IMR-90 (cell line): ENCODE results near the gene CD8B2. TPM values are rescaled to one million over a fixed set of nuclear protein-coding genes. Genes with fewer than 3 reads are reported as not detected.

Experiments
- ATAC-seq: fragments of 200-7000 bp; cut with Tn5 transposase; 2 replicates; pipeline ENCODE4 v1.9.1; 2020; ENCODE audit warnings: low read depth, mild to moderate bottlenecking, moderate library complexity
- BruUV-seq: library from RNA; stranded (reverse); fragments of 400-500 nt; replicated peaks from 2 replicates; lab custom pipeline; 2021; lab: Mats Ljungman, UMichigan
- CTCF ChIA-PET: fragments of 300-600 bp; formaldehyde crosslinking; extraction: SDS; loops from one replicate; lab custom pipeline; 2021; ENCODE audit warnings: antibody characterized with exemption; lab: Yijun Ruan, JAX
- POLR2A ChIA-PET: fragments of 300-600 bp; sonication (Branson Sonifier 250); formaldehyde crosslinking; loops from one replicate; lab custom pipeline; 2022; ENCODE audit warnings: antibody characterized with exemption; ENCODE audit not compliant: unreplicated experiment; lab: Charles Lee
- DNase-seq: peaks from one replicate; pipeline ENCODE4 v3.0.0; 2013
- H2AFZ ChIP-seq: replicated peaks from 2 replicates; pipeline ENCODE3; 2013; ENCODE audit warnings: low read length, mild to moderate bottlenecking; ENCODE audit not compliant: poor library complexity
- H2AK5ac ChIP-seq: 2 replicates; pipeline ENCODE4 v1.6.1; 2013; ENCODE audit warnings: low read depth, low read length, inconsistent platforms
- H2AK9ac ChIP-seq: replicated peaks from 2 replicates; pipeline ENCODE3; 2013; ENCODE audit warnings: mild to moderate bottlenecking, low read depth, low read length, moderate library complexity; ENCODE audit not compliant: poor library complexity
- H2BK120ac ChIP-seq: 2 replicates; pipeline ENCODE4 v1.6.1; 2013; ENCODE audit warnings: low read depth, low read length, inconsistent platforms
- H2BK15ac ChIP-seq: 3 replicates; pipeline ENCODE4 v1.6.1; 2013; ENCODE audit warnings: low read depth, low read length, inconsistent platforms
- H2BK20ac ChIP-seq: 2 replicates; pipeline ENCODE4 v1.6.1; 2013; ENCODE audit warnings: low read depth, mild to moderate bottlenecking, inconsistent platforms, low read length, moderate library complexity
- H2BK5ac ChIP-seq: 2 replicates; pipeline ENCODE4 v1.6.1; 2013; ENCODE audit warnings: mild to moderate bottlenecking, low read depth, low read length, inconsistent platforms; ENCODE audit not compliant: poor library complexity, severe bottlenecking
- H3K14ac ChIP-seq: replicated peaks from 2 replicates; pipeline ENCODE4 v1.6.1; 2013; ENCODE audit warnings: low read depth, low read length, inconsistent platforms
- H3K18ac ChIP-seq: 2 replicates; pipeline ENCODE4 v1.6.1; 2013; ENCODE audit warnings: low read depth, low read length, control low read depth
- H3K23ac ChIP-seq: 2 replicates; pipeline ENCODE4 v1.6.1; 2013; ENCODE audit warnings: low read depth, low read length, inconsistent platforms
- H3K27ac ChIP-seq: 2 replicates; pipeline ENCODE4 v1.5.1; 2013; ENCODE audit warnings: mild to moderate bottlenecking, control low read depth, low read length; ENCODE audit not compliant: insufficient read depth
- H3K27me3 ChIP-seq: 2 replicates; pipeline ENCODE4 v1.6.1; 2013; ENCODE audit warnings: low read length; ENCODE audit not compliant: control insufficient read depth, insufficient read depth
- H3K36me3 ChIP-seq: 2 replicates; pipeline ENCODE4 v1.6.1; 2013; ENCODE audit warnings: low read length, mixed read lengths; ENCODE audit not compliant: control insufficient read depth, insufficient read depth
- H3K4ac ChIP-seq: 2 replicates; pipeline ENCODE4 v1.6.1; 2013; ENCODE audit warnings: low read depth, low read length, inconsistent platforms
- H3K4me1 ChIP-seq: 2 replicates; pipeline ENCODE4 v1.6.1; 2013; ENCODE audit warnings: low read length, mixed read lengths; ENCODE audit not compliant: control insufficient read depth, insufficient read depth
- H3K4me2 ChIP-seq: 2 replicates; pipeline ENCODE4 v1.6.1; 2013; ENCODE audit warnings: low read depth, mild to moderate bottlenecking, control low read depth, low read length, moderate library complexity
- H3K4me3 ChIP-seq: 2 replicates; pipeline ENCODE4 v1.5.1; 2013; ENCODE audit warnings: low read depth, mild to moderate bottlenecking, control low read depth, low read length, moderate library complexity; ENCODE audit not compliant: insufficient read depth
- H3K56ac ChIP-seq: 2 replicates; pipeline ENCODE4 v1.6.1; 2013; ENCODE audit warnings: low read length, inconsistent platforms; ENCODE audit not compliant: insufficient read depth; ENCODE audit errors: extremely low read depth
- H3K79me1 ChIP-seq, 2 experiments: 2 replicates each; pipeline ENCODE4 v1.6.1; 2013; ENCODE audit warnings: low read length in 2 of 2, inconsistent platforms in 1 of 2, low read depth in 1 of 2
- H3K9ac ChIP-seq: 2 replicates; pipeline ENCODE4 v1.6.1; 2013; ENCODE audit warnings: low read depth, low read length, control low read depth
- H3K9me1 ChIP-seq: 2 replicates; pipeline ENCODE4 v1.6.1; 2013; ENCODE audit warnings: low read length, inconsistent platforms; ENCODE audit not compliant: insufficient read depth
- H3K9me3 ChIP-seq: 2 replicates; pipeline ENCODE4 v1.6.1; 2013; ENCODE audit warnings: low read length; ENCODE audit not compliant: control insufficient read depth, insufficient read depth
- H4K20me1 ChIP-seq: 2 replicates; pipeline ENCODE4 v1.6.1; 2013; ENCODE audit warnings: low read length, inconsistent platforms; ENCODE audit not compliant: insufficient read depth
- H4K5ac ChIP-seq: 2 replicates; pipeline ENCODE4 v1.6.1; 2013; ENCODE audit warnings: mild to moderate bottlenecking, low read depth, low read length, control low read depth
- H4K8ac ChIP-seq, 2 experiments: 2 replicates each; pipeline ENCODE4 v1.6.1; 2013; ENCODE audit warnings: low read depth in 2 of 2, low read length in 2 of 2, control low read depth in 1 of 2, inconsistent platforms in 1 of 2
- H4K91ac ChIP-seq: 2 replicates; pipeline ENCODE4 v1.6.1; 2013; ENCODE audit warnings: low read depth, low read length, inconsistent platforms; ENCODE audit not compliant: insufficient read depth
- BHLHE40 ChIP-seq: fragments of 150-350 bp; IDR thresholded peaks from 2 replicates; pipeline ENCODE4 v1.6.1; 2016; ENCODE audit warnings: mild to moderate bottlenecking, low read depth, low read length
- CEBPB ChIP-seq: IDR thresholded peaks from 2 replicates; pipeline ENCODE4 v1.6.1; 2012; ENCODE audit warnings: low read depth, low read length, improper control_type of control experiment
- CHD1 ChIP-seq: IDR thresholded peaks from 2 replicates; pipeline ENCODE4 v1.6.1; 2012; ENCODE audit warnings: low read depth, low read length, improper control_type of control experiment
- ELK1 ChIP-seq: fragments of 150-350 bp; IDR thresholded peaks from 2 replicates; pipeline ENCODE4 v1.6.1; 2016; ENCODE audit warnings: low read depth, mild to moderate bottlenecking, low read length, moderate library complexity, borderline replicate concordance
- FOS ChIP-seq: fragments of 150-350 bp; IDR thresholded peaks from 2 replicates; pipeline ENCODE4 v1.6.1; 2016; ENCODE audit warnings: low read depth, low read length
- MAFK ChIP-seq: IDR thresholded peaks from 2 replicates; pipeline ENCODE4 v1.6.1; 2012; ENCODE audit warnings: low read depth, low read length, improper control_type of control experiment
- MAZ ChIP-seq: IDR thresholded peaks from 2 replicates; pipeline ENCODE4 v1.6.1; 2012; ENCODE audit warnings: low read depth, mild to moderate bottlenecking, low read length, improper control_type of control experiment, moderate library complexity, borderline replicate concordance
- MXI1 ChIP-seq: IDR thresholded peaks from 2 replicates; pipeline ENCODE4 v1.6.1; 2012; ENCODE audit warnings: low read depth, mild to moderate bottlenecking, low read length, moderate library complexity, borderline replicate concordance
- NFE2L2 ChIP-seq: fragments of 150-350 bp; IDR thresholded peaks from 2 replicates; pipeline ENCODE4 v1.6.1; 2016; ENCODE audit warnings: low read depth, mild to moderate bottlenecking, low read length
- POLR2A ChIP-seq: IDR thresholded peaks from 2 replicates; pipeline ENCODE4 v1.6.1; 2012; ENCODE audit warnings: mild to moderate bottlenecking, low read depth, low read length
- RAD21 ChIP-seq: IDR thresholded peaks from 2 replicates; pipeline ENCODE4 v1.6.1; 2012; ENCODE audit warnings: low read length, improper control_type of control experiment
- RCOR1 ChIP-seq: IDR thresholded peaks from 2 replicates; pipeline ENCODE4 v1.6.1; 2012; ENCODE audit warnings: mild to moderate bottlenecking, low read length, improper control_type of control experiment; ENCODE audit not compliant: insufficient replicate concordance
- RFX5 ChIP-seq: IDR thresholded peaks from 2 replicates; pipeline ENCODE4 v1.8.0; 2012; ENCODE audit warnings: low read depth, mild to moderate bottlenecking, low read length, moderate library complexity
- SMC3 ChIP-seq: fragments of 150-350 bp; IDR thresholded peaks from 2 replicates; pipeline ENCODE4 v1.6.1; 2016; ENCODE audit warnings: low read depth, mild to moderate bottlenecking, antibody characterized with exemption, low read length, moderate library complexity
- WGBS, 2 experiments: methylation state at CpG; one replicate each; pipeline versions ENCODE4 v1.1.5 to v1.1.7; 2013; ENCODE audit warnings: missing lambda C conversion rate in 2 of 2; ENCODE audit not compliant: insufficient read length in 1 of 2; ENCODE audit errors: extremely low coverage in 2 of 2; 5-methylcytosine and 5-hydroxymethylcytosine counted together
- dilution Hi-C: fragments of 300-500 bp; cut with HindIII; formaldehyde crosslinking; loops from one replicate; pipeline ENCODE4 v1.14.3; 2018; ENCODE audit warnings: low sequenced_read_pairs; ENCODE audit not compliant: unreplicated experiment
- in situ Hi-C: fragments of 300-500 bp; cut with MboI; formaldehyde crosslinking; loops from 3 replicates; pipeline ENCODE4 v1.14.3; 2019; ENCODE audit warnings: low sequenced_read_pairs, inconsistent platforms, mixed read lengths
- intact Hi-C: fragments of 100-400 bp; cut with micrococcal nuclease; formaldehyde crosslinking; loops from 2 replicates; pipeline ENCODE4 v1.10.0; 2022
- polyA plus RNA-seq, 3 experiments: library from polyadenylated mRNA; depleted of rRNA; stranded (reverse); fragments of >200 nt; gene quantifications; 2 replicates each; pipeline ENCODE4 v1.2.3, GENCODE V29; 2012; ENCODE audit warnings: low replicate concordance in 1 of 3
- total RNA-seq: library from RNA; depleted of rRNA; stranded (reverse); fragments of >200 nt; gene quantifications from 2 replicates; pipeline ENCODE4 v1.2.3, GENCODE V29; 2012
- TF ChIP-seq, protein P1 (sequence below): fragments of 150-350 bp; IDR thresholded peaks from 2 replicates; pipeline ENCODE4 v1.6.1; 2017; ENCODE audit warnings: mild to moderate bottlenecking, antibody characterized with exemption, low read length, low read depth
- TF ChIP-seq, protein P2 (sequence below): conservative IDR thresholded peaks from 2 replicates; pipeline ENCODE4 v1.5.1; 2012; ENCODE audit warnings: mild to moderate bottlenecking, low read depth, low read length, improper control_type of control experiment

Gene CD8B2
- total and polyA plus RNA-seq, 2 of the 4 experiments (the other 2 are of a cell fraction), result not detected

GRCh38 chr2:106542746-106543359 lies 55.7 kb downstream of the CD8B2 start:
- ATAC-seq (peak; percentile 100), DNase-seq (peak; percentile 19)
- TF ChIP-seq ELK1 (no peak), FOS (no peak), MAZ (no peak), RFX5 (no peak), RAD21 (peak; percentile 82), MAFK (no peak), POLR2A (no peak), MXI1 (no peak), RCOR1 (no peak), CHD1 (no peak), BHLHE40 (no peak), SMC3 (peak; percentile 65), CEBPB (no peak), NFE2L2 (no peak)
- TF ChIP-seq, protein P1, sequence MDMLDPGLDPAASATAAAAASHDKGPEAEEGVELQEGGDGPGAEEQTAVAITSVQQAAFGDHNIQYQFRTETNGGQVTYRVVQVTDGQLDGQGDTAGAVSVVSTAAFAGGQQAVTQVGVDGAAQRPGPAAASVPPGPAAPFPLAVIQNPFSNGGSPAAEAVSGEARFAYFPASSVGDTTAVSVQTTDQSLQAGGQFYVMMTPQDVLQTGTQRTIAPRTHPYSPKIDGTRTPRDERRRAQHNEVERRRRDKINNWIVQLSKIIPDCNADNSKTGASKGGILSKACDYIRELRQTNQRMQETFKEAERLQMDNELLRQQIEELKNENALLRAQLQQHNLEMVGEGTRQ, result no peak
- TF ChIP-seq, protein P2, sequence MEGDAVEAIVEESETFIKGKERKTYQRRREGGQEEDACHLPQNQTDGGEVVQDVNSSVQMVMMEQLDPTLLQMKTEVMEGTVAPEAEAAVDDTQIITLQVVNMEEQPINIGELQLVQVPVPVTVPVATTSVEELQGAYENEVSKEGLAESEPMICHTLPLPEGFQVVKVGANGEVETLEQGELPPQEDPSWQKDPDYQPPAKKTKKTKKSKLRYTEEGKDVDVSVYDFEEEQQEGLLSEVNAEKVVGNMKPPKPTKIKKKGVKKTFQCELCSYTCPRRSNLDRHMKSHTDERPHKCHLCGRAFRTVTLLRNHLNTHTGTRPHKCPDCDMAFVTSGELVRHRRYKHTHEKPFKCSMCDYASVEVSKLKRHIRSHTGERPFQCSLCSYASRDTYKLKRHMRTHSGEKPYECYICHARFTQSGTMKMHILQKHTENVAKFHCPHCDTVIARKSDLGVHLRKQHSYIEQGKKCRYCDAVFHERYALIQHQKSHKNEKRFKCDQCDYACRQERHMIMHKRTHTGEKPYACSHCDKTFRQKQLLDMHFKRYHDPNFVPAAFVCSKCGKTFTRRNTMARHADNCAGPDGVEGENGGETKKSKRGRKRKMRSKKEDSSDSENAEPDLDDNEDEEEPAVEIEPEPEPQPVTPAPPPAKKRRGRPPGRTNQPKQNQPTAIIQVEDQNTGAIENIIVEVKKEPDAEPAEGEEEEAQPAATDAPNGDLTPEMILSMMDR, result peak; percentile 80
- no peak overlapping the region for H3K23ac ChIP-seq
- H3K27me3 ChIP-seq, result peaks cover 6% of the 10 kb centered on the region
- CTCF ChIA-PET, result no interaction called here
- no peak overlapping the region for H2BK20ac ChIP-seq
- H2BK15ac ChIP-seq, result no peak overlapping the region
- no TSS peak for BruUV-seq
- peak overlapping the region; percentile 40 for H2AFZ ChIP-seq
- dilution Hi-C loops, result no loop called here
- H4K8ac ChIP-seq, result no peak overlapping the region
- no peak overlapping the region for H3K18ac ChIP-seq
- H3K56ac ChIP-seq, result no peak overlapping the region
- H2AK5ac ChIP-seq, result no peak overlapping the region
- H2AK9ac ChIP-seq, result no peak overlapping the region
- H2BK120ac ChIP-seq, result no peak overlapping the region
- no peaks in the 10 kb centered on the region for H3K79me1 ChIP-seq
- WGBS, 2 experiments, result 2% methylated on average over 9 of the region's 24 CpGs; no CpG with 5 or more reads in 1 of the 2 experiments
- no peak overlapping the region for H3K9ac ChIP-seq
- no peak overlapping the region for H2BK5ac ChIP-seq
- no peak overlapping the region for H4K5ac ChIP-seq
- H3K27ac ChIP-seq, result no peak overlapping the region
- no peaks in the 10 kb centered on the region for H3K9me1 ChIP-seq
- H4K20me1 ChIP-seq, result no peaks in the 10 kb centered on the region
- H3K4ac ChIP-seq, result no peak overlapping the region
- in situ Hi-C loops, result loop anchor here (10.0 kb wide), 1 partner anchor 438 kb away; no protein-coding TSS in a partner anchor
- intact Hi-C loops, result loop anchor here (1.0 to 5.0 kb wide), 3 partner anchors 291 to 439 kb away; no protein-coding TSS in a partner anchor
- H4K91ac ChIP-seq, result no peak overlapping the region
- no peaks in the 10 kb centered on the region for H3K36me3 ChIP-seq
- no peaks in the 10 kb centered on the region for H3K4me1 ChIP-seq
- no peak overlapping the region for H3K4me3 ChIP-seq
- POLR2A ChIA-PET, result no interaction called here
- no peaks in the 10 kb centered on the region for H3K9me3 ChIP-seq
- H3K4me2 ChIP-seq, result 0 out of 2 replicates have a peak overlapping the region, but pooled peaks have one; percentile 77
- no peak overlapping the region for H3K14ac ChIP-seq
